ENCODE results near the gene AARS2. TPM values are rescaled to one million over a fixed set of nuclear protein-coding genes. Genes with fewer than 3 reads are reported as not detected.

The AARS2 gene
- total and polyA plus RNA-seq, 10 of the 15 experiments (the other 5 are each of a cell fraction or from before 2014, with no cell fraction given): 0.71 to 18.3 (median 12.7) TPM

DNA sequence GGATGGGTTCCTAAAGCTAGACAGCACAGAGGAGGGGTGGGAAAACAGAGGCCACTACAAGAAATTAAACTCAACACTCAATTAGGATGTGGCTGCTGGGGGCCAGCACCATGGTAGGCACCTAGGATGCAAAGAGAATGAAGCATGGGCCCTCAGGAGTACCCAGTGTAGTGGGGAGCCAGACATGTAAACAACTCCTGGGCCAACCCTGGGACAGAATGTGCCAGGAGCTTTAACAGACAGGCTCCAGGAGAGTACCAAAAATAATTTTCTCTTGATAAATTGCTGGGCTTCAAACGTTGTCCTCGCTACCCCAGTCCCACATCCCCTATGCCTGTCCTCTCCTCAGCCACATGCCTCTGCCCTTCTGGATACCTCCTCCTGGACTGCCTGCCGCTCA lies 41.2 kb downstream of the AARS2 start:
- in situ Hi-C loops (cut with MboI) (no loop called here), intact Hi-C loops (cut with micrococcal nuclease; ENCODE audit: unreplicated experiment) (no loop called here)
- no peak overlapping the region for H3K27ac ChIP-seq (ENCODE audit: control insufficient read depth, insufficient read depth)
- FAIRE-seq: no peak
- SMC1A ChIA-PET (ENCODE audit: uncharacterized antibody, unreplicated experiment): no interaction called here
- H3K9ac ChIP-seq (ENCODE audit: control insufficient read depth, insufficient read depth, low read length): no peak overlapping the region
- WGBS (ENCODE audit: insufficient coverage, insufficient replicate concordance, low lambda C conversion rate, missing lambda C conversion rate): 68% methylated on average over 3 of the region's 3 CpGs
- peaks cover 10% of the 10 kb centered on the region for H3K4me1 ChIP-seq (ENCODE audit: control insufficient read depth, insufficient read depth, low read length)
- no peak for ATAC-seq
- H3K9me3 ChIP-seq (replicated peaks; ENCODE audit: control insufficient read depth, insufficient read depth, low read length): no peaks in the 10 kb centered on the region
- H3K4me3 ChIP-seq: no peak overlapping the region
- H2AFZ ChIP-seq (ENCODE audit: control insufficient read depth, low read depth, low read length): no peak overlapping the region
- no peaks in the 10 kb centered on the region for H3K79me2 ChIP-seq (ENCODE audit: control insufficient read depth, insufficient read depth, low read length)
- CTCF ChIA-PET: interaction anchor here (1.4 to 1.9 kb wide), 2 partner anchors 18 to 34 kb away, joined by 4 read pairs; no protein-coding TSS in a partner anchor
- no peak for DNase-seq (ENCODE audit: low read depth, low spot score)
- peaks cover 4 to 15% of the 10 kb centered on the region in 2 experiments; a peak in 3 of 4 replicates for H3K27me3 ChIP-seq (replicated peaks in 1 of 2; ENCODE audit: control insufficient read depth in 2 of 2, insufficient read depth in 2 of 2, low read length in 1 of 2)
- POLR2A ChIA-PET: no interaction called here
- TF ChIP-seq MXI1 (IDR thresholded peaks at IDR 0.05; ENCODE audit: low read depth, low read length) (no peak), IKZF2 (IDR thresholded peaks at IDR 0.05) (no peak), PML (IDR thresholded peaks at IDR 0.05; ENCODE audit: low read length) (no peak), ZNF24 (IDR thresholded peaks at IDR 0.05) (no peak)
- TF ChIP-seq, protein P1, sequence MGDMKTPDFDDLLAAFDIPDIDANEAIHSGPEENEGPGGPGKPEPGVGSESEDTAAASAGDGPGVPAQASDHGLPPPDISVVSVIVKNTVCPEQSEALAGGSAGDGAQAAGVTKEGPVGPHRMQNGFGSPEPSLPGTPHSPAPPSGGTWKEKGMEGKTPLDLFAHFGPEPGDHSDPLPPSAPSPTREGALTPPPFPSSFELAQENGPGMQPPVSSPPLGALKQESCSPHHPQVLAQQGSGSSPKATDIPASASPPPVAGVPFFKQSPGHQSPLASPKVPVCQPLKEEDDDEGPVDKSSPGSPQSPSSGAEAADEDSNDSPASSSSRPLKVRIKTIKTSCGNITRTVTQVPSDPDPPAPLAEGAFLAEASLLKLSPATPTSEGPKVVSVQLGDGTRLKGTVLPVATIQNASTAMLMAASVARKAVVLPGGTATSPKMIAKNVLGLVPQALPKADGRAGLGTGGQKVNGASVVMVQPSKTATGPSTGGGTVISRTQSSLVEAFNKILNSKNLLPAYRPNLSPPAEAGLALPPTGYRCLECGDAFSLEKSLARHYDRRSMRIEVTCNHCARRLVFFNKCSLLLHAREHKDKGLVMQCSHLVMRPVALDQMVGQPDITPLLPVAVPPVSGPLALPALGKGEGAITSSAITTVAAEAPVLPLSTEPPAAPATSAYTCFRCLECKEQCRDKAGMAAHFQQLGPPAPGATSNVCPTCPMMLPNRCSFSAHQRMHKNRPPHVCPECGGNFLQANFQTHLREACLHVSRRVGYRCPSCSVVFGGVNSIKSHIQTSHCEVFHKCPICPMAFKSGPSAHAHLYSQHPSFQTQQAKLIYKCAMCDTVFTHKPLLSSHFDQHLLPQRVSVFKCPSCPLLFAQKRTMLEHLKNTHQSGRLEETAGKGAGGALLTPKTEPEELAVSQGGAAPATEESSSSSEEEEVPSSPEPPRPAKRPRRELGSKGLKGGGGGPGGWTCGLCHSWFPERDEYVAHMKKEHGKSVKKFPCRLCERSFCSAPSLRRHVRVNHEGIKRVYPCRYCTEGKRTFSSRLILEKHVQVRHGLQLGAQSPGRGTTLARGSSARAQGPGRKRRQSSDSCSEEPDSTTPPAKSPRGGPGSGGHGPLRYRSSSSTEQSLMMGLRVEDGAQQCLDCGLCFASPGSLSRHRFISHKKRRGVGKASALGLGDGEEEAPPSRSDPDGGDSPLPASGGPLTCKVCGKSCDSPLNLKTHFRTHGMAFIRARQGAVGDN (IDR thresholded peaks at IDR 0.05): no peak
- TF ChIP-seq, protein P2, sequence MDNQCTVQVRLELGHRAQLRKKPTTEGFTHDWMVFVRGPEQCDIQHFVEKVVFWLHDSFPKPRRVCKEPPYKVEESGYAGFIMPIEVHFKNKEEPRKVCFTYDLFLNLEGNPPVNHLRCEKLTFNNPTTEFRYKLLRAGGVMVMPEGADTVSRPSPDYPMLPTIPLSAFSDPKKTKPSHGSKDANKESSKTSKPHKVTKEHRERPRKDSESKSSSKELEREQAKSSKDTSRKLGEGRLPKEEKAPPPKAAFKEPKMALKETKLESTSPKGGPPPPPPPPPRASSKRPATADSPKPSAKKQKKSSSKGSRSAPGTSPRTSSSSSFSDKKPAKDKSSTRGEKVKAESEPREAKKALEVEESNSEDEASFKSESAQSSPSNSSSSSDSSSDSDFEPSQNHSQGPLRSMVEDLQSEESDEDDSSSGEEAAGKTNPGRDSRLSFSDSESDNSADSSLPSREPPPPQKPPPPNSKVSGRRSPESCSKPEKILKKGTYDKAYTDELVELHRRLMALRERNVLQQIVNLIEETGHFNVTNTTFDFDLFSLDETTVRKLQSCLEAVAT (IDR thresholded peaks at IDR 0.05): no peak
- BruUV-seq (replicated peaks): no TSS peak
- H3K36me3 ChIP-seq (ENCODE audit: control insufficient read depth in 2 of 2, insufficient read depth in 2 of 2, low read length in 1 of 2): no peaks in the 10 kb centered on the region
- H4K20me1 ChIP-seq (ENCODE audit: control insufficient read depth, insufficient read depth): no peaks in the 10 kb centered on the region
- RAD21 ChIA-PET (ENCODE audit: unreplicated experiment): no interaction called here
- no peak overlapping the region for H3K4me2 ChIP-seq (ENCODE audit: control insufficient read depth, insufficient read depth)
